ENCODE data around the gene PPT2.

DNA sequence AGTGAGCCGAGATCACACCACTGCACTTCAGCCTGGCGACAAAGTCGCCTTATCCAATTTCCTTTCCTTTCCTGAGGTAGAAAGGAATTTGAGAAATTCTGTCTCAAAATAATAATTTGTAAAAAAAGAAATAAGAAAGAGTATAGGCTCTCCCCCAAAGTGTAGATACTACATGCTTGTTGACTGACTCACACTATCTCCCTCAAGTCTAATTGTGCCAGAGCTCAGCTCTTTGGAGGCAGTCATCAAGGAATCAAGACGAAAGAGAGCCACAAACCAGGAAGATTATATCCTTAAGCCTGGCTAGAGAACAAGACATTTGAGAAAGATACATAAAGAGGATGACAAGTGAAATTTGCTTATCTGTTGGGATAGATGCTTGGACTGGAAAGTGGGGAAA lies 20.2 kb upstream of the PPT2 start:
- TF ChIP-seq, protein P1, sequence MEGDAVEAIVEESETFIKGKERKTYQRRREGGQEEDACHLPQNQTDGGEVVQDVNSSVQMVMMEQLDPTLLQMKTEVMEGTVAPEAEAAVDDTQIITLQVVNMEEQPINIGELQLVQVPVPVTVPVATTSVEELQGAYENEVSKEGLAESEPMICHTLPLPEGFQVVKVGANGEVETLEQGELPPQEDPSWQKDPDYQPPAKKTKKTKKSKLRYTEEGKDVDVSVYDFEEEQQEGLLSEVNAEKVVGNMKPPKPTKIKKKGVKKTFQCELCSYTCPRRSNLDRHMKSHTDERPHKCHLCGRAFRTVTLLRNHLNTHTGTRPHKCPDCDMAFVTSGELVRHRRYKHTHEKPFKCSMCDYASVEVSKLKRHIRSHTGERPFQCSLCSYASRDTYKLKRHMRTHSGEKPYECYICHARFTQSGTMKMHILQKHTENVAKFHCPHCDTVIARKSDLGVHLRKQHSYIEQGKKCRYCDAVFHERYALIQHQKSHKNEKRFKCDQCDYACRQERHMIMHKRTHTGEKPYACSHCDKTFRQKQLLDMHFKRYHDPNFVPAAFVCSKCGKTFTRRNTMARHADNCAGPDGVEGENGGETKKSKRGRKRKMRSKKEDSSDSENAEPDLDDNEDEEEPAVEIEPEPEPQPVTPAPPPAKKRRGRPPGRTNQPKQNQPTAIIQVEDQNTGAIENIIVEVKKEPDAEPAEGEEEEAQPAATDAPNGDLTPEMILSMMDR (IDR thresholded peaks at IDR 0.05), result no peak
- TF ChIP-seq POLR2AphosphoS5 (IDR thresholded peaks at IDR 0.05), result no peak
- no peak for TF ChIP-seq EP300 (IDR thresholded peaks at IDR 0.05; ENCODE audit: low read depth)
- no peak for TF ChIP-seq POLR2A (IDR thresholded peaks at IDR 0.05)
